SK-N-DZ (cell line): ENCODE results near the gene KCNIP4.
A peak's percentile ranks its signal among the peaks of the same experiment; 100 is the strongest.

Experiments used
- DNase-seq: peaks from one replicate; pipeline ENCODE4 v3.0.0-alpha.2; 2015; ENCODE audit warnings: low spot score

KCNIP4 gene

GRCh38 chr4:21192367-21192766 lies 756.2 kb downstream of the KCNIP4 start:
- DNase-seq, result peak; percentile 7

GRCh38 chr4:21191317-21191716 lies 757.3 kb downstream of the KCNIP4 start:
- no peak for DNase-seq

GRCh38 chr4:21184788-21185187 lies 763.8 kb downstream of the KCNIP4 start:
- DNase-seq, result no peak

- no peak for DNase-seq
These were observed 766.9 kb downstream of the KCNIP4 start for GRCh38 chr4:21181716-21182115.

- no peak for DNase-seq
These were observed 770.7 kb downstream of the KCNIP4 start for GRCh38 chr4:21177871-21178270.

- DNase-seq, result no peak
These were observed 771.5 kb downstream of the KCNIP4 start for GRCh38 chr4:21177092-21177491.

- no peak for DNase-seq
These were observed 780.9 kb downstream of the KCNIP4 start for GRCh38 chr4:21167711-21168110.

- no peak for DNase-seq
These were observed 793.2 kb downstream of the KCNIP4 start for GRCh38 chr4:21155367-21155766.

- DNase-seq, result no peak
These were observed 809.2 kb downstream of the KCNIP4 start for GRCh38 chr4:21139327-21139726.

GRCh38 chr4:21136051-21136630 lies 812.4 kb downstream of the KCNIP4 start:
- no peak for DNase-seq

GRCh38 chr4:21134994-21135393 lies 813.6 kb downstream of the KCNIP4 start:
- peak; percentile 61 for DNase-seq

GRCh38 chr4:21130606-21131005 lies 818.0 kb downstream of the KCNIP4 start:
- no peak for DNase-seq

GRCh38 chr4:21126014-21126512 lies 822.5 kb downstream of the KCNIP4 start:
- no peak for DNase-seq

GRCh38 chr4:21118301-21118700 lies 830.3 kb downstream of the KCNIP4 start:
- no peak for DNase-seq

GRCh38 chr4:21117541-21118180 lies 830.9 kb downstream of the KCNIP4 start:
- DNase-seq, result no peak

- no peak for DNase-seq
These were observed 834.9 kb downstream of the KCNIP4 start for GRCh38 chr4:21113496-21114223.

GRCh38 chr4:21102667-21103066 lies 845.9 kb downstream of the KCNIP4 start:
- no peak for DNase-seq

- DNase-seq, result no peak
These were observed 850.7 kb downstream of the KCNIP4 start for GRCh38 chr4:21097865-21098264.

GRCh38 chr4:21097026-21097425 lies 851.5 kb downstream of the KCNIP4 start:
- no peak for DNase-seq

GRCh38 chr4:21092531-21092930 lies 856.0 kb downstream of the KCNIP4 start:
- DNase-seq, result no peak

GRCh38 chr4:21090094-21090666 lies 858.4 kb downstream of the KCNIP4 start:
- DNase-seq, result no peak

- no peak for DNase-seq
These were observed 865.2 kb downstream of the KCNIP4 start for GRCh38 chr4:21083413-21083812.
